Measurements from ENCODE around the gene ST7L.
A peak's percentile ranks its signal among the peaks of the same experiment; 100 is the strongest.
"Not testable (repeated sequence)": the region's sequence is repeated elsewhere in the genome, so short reads cannot be mapped to it uniquely, and the experiment has no call there.

The ST7L gene

DNA sequence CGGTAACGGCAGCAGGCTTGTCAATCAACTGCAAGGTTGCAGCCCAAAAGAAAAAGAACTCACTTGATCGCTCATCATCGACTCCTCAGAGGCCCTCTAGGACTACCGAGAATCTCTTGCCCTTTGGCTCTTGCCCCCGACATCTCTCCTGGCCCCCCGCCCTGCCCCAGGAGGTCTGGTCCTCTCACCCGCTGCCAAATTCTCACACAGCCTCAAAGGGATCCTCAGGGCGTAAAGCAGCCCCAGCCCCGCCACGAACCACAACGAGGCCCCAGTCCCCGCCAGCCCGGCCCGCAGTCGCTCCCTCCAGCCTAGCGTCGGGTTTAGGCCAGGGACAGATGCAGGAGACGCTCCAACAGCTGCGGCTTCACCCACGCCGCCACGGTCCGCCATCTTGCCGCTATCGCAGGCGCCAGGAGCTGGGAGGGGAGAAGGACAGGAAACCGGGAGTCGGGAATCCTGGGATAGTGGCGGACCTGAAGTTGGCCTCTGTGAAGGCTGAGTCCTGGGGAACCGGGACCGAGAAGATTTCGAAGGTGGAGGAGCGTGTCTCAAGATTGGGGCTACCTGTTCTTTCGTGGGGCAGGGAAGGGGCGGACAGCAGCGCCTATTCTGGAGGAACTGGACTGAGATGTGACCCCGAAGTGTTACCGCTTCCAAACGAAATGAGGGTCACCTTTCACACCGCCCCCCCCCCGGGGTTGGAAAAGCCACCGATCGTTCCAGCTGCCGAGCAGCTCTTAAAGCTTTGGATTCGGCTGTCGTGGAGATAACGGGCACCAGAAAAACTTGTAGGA, at the start of gene ST7L:
Gene ST7L (minus strand): TSS at position 421 of the 797 bp plus-strand sequence. CDS start 28 bp downstream, at position 393.
- DNase-seq = peak; percentile 71

GRCh38 chr1:112666946-112667345, 48.0 kb upstream of the ST7L start:
- no peak for DNase-seq

DNA sequence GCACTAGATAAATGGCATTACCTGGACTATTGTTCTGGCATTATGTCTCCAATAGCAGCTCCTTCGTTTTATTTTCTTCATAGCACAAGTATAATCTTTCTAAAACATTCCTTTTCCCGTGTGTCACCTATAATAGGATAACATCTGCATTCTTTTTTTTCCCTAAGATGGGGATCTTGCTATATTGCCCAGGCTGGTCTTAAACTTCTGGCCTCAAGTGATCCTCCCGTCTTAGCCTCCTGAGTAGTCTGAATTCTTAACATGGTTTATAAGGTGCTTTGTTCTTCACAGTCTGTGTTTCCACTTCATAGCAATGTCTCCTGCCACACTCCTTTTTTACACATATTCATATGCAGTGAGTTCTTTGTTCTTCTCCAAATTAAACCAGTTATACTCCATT, 46.9 kb upstream of the ST7L start:
- DNase-seq = no peak

DNA sequence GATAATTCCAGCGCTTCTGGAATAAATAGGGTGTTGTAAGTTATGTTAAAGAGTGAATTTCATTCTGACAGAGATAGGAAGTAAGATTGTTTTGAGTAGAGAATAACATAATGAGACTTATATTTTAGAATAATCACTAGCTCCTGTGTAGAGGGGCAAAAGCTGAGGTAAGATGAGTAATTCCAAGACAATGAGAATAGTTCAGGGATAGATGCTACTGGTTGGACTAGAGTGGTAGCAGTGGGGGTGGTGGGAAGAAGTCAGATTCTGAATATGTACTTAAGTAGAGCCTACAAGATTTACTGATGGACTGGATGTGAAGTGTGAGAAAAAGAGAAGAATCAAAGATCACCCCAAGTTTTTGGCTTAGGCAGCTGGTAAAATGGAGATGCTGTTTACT, 32.3 kb upstream of the ST7L start:
- no peak for DNase-seq

DNA sequence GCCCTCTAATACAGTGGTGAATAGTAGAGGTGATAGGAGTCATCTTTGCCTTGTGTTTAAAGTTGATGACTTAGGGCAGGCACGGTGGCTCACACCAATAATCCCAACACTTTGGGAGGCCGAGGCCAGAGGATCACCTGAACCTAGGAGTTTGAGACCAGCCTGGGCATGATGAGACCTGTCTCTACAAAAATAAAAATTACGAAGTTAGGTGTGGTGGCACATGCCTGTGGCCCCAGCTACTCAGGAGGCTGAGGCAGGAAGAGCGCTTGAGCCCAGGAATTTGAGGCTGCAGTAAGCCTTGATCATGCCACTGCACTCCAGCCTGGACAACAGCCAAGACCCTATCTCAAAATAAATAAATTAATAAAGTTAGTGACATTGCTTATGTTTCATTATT, 27.3 kb upstream of the ST7L start:
- DNase-seq = no peak

DNA sequence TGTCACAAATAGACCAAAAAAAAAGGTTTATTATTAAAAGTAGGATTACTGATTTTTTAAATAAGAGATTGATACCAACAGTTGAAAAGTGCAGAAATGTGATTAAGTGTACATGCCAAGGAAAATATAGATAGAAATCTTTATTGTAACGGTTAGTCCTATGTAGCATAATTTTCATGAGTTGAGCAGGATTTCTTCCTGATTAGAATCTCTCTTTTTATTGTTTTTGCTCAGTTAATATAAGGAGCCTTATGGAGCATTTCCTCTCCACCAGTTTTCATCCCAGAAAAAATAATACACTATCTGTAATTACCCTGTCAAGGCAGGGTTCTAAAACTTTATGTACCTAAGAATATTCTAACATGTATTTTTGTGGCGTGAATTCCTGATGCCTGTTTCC, 24.1 kb upstream of the ST7L start:
- no peak for DNase-seq

DNA sequence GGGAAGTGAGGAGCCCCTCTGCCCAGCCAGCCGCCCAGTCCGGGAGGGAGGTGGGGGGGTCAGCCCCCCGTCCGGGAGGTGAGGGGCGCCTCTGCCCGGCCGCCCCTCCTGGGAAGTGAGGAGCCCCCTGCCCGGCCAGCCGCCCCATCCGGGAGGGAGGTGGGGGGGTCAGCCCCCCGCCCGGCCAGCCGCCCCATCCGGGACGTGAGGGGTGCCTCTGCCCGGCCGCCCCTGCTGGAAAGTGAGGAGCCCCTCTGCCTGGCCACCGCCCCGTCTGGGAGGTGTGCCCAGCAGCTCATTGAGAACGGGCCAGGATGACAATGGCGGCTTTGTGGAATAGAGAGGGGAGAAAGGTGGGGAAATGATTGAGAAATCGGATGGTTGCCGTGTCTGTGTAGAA, 21.5 kb upstream of the ST7L start:
- DNase-seq = not testable (repeated sequence)

- DNase-seq = no peak
These were observed 19.1 kb upstream of the ST7L start for GRCh38 chr1:112638110-112638428.

GRCh38 chr1:112637254-112638109, 18.5 kb upstream of the ST7L start:
- no peak for DNase-seq

DNA sequence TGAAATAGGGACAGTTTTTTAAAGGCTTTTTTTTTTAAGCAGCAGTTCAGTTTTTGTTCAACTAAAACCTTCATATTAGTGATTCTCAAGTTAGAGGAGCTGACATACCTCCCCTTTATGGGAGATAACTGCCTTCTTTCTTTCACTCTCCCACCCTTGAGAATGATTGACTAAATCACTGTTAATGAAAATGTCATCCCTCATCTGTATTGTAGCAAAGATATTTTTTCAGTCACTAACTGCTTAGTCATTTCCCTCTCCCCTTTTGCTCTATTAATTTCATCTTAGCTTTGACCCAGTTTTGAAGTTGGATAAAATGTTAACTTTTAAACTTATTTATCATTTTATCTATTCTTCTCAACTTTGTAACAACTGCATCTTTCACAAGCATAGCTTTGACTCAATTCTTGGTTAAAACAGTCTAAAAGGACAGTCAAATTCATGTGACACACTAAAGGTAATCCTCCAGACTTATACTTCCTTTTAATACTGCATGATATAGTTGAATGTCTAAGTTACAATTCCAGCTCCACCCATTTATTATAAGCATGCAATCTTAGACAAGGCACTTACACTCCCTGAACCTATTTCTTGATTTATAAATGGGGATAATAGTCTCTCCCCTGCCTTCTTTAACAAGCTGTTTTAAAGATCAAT, 17.8 kb upstream of the ST7L start:
- DNase-seq = no peak

DNA sequence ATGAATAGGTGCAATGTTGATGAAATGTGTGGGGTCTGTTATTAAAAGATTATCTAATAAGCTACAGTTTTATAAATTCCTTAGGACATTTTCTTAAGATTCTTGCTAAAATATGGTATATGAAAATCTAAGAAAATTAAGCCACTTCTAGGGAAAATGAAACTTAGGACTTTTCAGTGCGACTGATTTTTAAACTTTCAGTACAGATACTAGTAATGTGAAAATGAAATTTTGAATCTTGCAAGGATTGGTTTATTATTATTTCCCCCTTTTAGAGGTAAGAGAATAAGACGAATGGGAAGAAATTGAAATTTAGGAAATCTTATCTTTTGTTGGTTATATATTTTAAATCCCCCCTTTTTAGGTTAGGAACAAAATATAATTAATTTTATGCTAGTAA, 17.1 kb upstream of the ST7L start:
- DNase-seq = no peak

GRCh38 chr1:112634367-112634766, 15.4 kb upstream of the ST7L start:
- DNase-seq = no peak

- DNase-seq = no peak
These were observed 14.7 kb upstream of the ST7L start for GRCh38 chr1:112633628-112634027.

- DNase-seq = no peak
These were observed 10.3 kb upstream of the ST7L start for GRCh38 chr1:112629256-112629655.

GRCh38 chr1:112628516-112628915, 9.6 kb upstream of the ST7L start:
- no peak for DNase-seq

DNA sequence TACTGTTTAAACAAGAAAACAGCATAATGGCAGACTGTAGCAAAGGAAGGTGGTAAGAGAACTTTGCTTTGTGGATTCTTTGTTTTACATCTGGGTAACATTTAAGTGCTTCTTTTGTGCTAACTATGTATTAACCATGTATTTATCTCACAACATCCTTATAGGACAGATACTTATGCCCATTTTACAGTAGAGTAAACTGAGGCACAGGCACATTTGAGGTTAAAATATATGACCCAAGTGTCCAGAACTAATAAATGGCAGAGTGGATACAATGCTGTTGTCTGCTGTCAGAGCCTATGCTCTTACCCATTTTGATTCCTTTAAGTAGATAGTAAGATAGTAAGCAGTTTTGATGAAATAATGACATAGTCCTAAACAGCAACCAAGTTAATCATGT, 7.9 kb upstream of the ST7L start:
- no peak for DNase-seq

DNA sequence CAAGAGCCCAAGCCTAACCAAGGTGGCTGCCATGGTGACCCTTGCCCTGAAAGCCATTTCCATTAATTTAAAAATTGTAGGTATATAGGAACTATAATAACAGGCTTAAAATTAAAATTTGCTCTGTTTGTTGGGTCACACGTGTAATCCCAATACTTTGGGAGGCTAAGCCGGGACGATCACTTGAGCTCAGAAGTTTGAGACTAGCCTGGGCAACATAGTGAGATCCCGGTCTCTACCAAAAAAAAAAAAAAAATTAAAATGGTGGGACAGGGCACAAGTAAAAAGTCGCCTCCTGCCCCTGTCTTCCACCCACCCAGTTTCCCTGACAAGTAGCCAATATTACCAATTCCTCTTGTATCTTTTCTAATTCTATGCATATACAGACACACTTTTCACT, 7.3 kb upstream of the ST7L start:
- no peak for DNase-seq

DNA sequence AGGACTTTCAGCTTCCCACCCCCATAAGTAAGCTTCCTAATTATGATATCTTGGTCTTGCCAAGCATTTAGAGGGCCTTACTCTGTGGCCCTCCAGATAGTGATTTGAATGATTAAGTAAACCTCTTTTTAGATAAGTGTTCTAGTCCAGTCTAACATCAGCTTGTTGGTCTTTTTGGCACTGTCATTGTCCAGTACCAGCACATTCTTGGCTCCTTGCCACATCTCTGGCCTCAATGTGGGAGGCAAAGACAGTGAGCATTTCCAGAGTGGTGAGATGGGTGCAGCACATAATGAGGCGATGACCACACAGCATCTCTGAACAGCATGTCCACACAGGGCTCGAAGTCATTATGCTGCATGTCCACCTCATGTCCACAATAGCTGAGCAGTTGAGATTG, 6.8 kb upstream of the ST7L start:
- DNase-seq = no peak

- DNase-seq = not testable (repeated sequence)
These were observed 5.6 kb upstream of the ST7L start for GRCh38 chr1:112624493-112624892.

DNA sequence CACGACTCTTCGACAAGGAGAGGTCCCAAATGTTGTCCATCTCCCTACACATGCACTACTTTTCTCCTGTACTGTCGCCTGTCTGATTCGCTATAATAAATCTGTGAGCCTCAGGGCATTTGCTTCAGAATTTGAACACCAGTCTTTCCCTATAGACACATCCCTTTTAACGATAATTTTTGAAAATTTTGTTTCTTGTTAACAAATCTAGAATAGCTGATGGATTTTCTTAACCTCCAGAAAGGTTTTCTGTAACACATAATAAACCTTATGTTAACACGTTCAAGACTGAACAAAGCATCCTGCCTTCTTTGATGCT, 1.4 kb upstream of the ST7L start:
- DNase-seq = no peak

GRCh38 chr1:112619518-112620376, 806 bp upstream of the ST7L start, which contains the start of gene CAPZA1:
TSS of gene CAPZA1 (plus strand) at chr1:112619832. CDS start at chr1:112619845, 13 bp downstream.
- DNase-seq = peak; percentile 90

DNA sequence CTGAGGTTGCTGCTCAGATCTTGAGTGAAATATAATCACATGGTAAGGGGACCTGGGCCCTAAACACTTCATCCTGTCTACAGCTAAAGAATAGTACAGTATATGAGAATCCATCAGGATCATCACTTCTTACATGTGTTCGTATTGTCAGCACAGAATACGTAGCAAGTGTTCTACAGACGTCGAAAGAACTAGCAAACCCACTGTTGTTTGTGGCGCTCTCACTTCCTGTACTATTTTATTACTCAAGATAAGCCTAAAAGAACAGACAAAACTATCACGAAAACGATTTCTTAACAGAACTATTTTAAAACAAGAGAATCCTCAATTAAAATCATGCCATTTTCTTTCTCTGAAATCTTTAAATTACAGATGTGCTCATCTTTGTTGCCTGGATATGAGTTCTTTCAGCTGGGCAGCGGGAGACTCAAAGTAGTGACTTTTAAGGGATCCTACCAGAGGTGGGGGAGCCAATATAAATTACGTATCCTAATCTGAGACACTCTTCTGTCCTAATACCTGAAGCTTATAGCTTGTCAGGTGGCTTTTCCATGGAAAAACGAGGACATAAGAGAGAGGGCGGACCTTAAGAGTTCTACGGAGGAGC, 724 bp downstream of the ST7L start:
- no peak for DNase-seq

All from NCI-H1694 treated with DMSO at 0.1 percent for 48 hours (cell line).